K562 (cell line): Measurements from ENCODE around the gene GPRIN3. TPM values are rescaled to one million over a fixed set of nuclear protein-coding genes. Genes with fewer than 3 reads are reported as not detected.

Experiments used
- ATAC-seq: fragments of 200-7000 bp; cut with Tn5 transposase; 3 replicates; pipeline ENCODE4 v1.9.1; 2020; ENCODE audit warnings: moderate library complexity
- BruUV-seq: library from RNA; stranded (reverse); fragments of 400-500 nt; replicated peaks from 2 replicates; lab custom pipeline; 2021; lab: Mats Ljungman, UMichigan
- CTCF ChIA-PET: fragments of 300-600 bp; formaldehyde crosslinking; extraction: SDS; loops from one replicate; lab custom pipeline; 2021; ENCODE audit warnings: low intra/inter-chr PET ratio; lab: Yijun Ruan, JAX
- POLR2A ChIA-PET: fragments of 300-600, 350-650 bp; sonication (Branson Sonifier 250); formaldehyde crosslinking; extraction: SDS; loops from one replicate; lab custom pipeline; 2021; ENCODE audit warnings: antibody characterized with exemption, inconsistent platforms; lab: Yijun Ruan, JAX
- DNase-seq, 4 experiments: peaks; one replicate each; pipeline versions ENCODE4 v3.0.0 to v3.0.0-alpha.2; 2011 to 2018; ENCODE audit warnings: low spot score in 3 of 4, mixed read lengths in 3 of 4; ENCODE audit errors: extremely low read depth in 1 of 4
- FAIRE-seq: peaks from 2 replicates; lab custom pipeline; 2011; peaks lifted over from hg19 to GRCh38; lab: Jason Lieb, UNC
- H2AFZ ChIP-seq: 2 replicates; pipeline ENCODE4 v1.6.0; 2011; ENCODE audit warnings: low read depth, low read length, control low read depth, inconsistent platforms
- H3K27ac ChIP-seq: fragments of 200-600 bp; 3 replicates; pipeline ENCODE4 v1.8.0; 2011; ENCODE audit warnings: low read depth, mild to moderate bottlenecking, control low read depth, inconsistent platforms, low read length, moderate library complexity, mixed read lengths; ENCODE audit errors: extremely low read depth
- H3K27me3 ChIP-seq, 2 experiments: fragments of 300-600 bp in 1 of 2; 2 replicates in 1 of 2; 3 replicates in 1 of 2; pipeline versions ENCODE4 v1.6.0 to v1.8.0; 2011; ENCODE audit warnings: inconsistent platforms in 2 of 2, low read length in 2 of 2, mild to moderate bottlenecking in 1 of 2, mixed read lengths in 1 of 2, moderate library complexity in 1 of 2; ENCODE audit not compliant: control insufficient read depth in 2 of 2, insufficient read depth in 2 of 2
- H3K36me3 ChIP-seq: fragments of 300-600 bp; 3 replicates; pipeline ENCODE4 v1.8.0; 2011; ENCODE audit warnings: mild to moderate bottlenecking, low read length, inconsistent platforms; ENCODE audit not compliant: control insufficient read depth, insufficient read depth
- H3K4me1 ChIP-seq, 2 experiments: fragments of 200-600 bp in 1 of 2; replicated peaks in 1 of 2; 2 replicates in 1 of 2; 3 replicates in 1 of 2; pipeline versions ENCODE4 v1.5.1 to v1.8.0; 2011; ENCODE audit warnings: inconsistent platforms in 2 of 2, low read length in 2 of 2, mild to moderate bottlenecking in 1 of 2, mixed read lengths in 1 of 2, moderate library complexity in 1 of 2; ENCODE audit not compliant: control insufficient read depth in 2 of 2, insufficient read depth in 2 of 2
- H3K4me2 ChIP-seq: 2 replicates; pipeline ENCODE4 v1.6.1; 2011; ENCODE audit warnings: low read length, control low read depth, inconsistent platforms, mixed read lengths; ENCODE audit not compliant: insufficient read depth
- H3K4me3 ChIP-seq: fragments of 200-600 bp; sonication (generic), shearing (Covaris generic); 2 replicates; pipeline ENCODE4 v1.5.1; 2016; ENCODE audit warnings: control low read depth, inconsistent platforms
- H3K79me2 ChIP-seq: fragments of 200-600 bp; 3 replicates; pipeline ENCODE4 v1.8.0; 2011; ENCODE audit warnings: low read length, inconsistent platforms; ENCODE audit not compliant: control insufficient read depth, insufficient read depth
- H3K9ac ChIP-seq, 2 experiments: 2 replicates each; pipeline versions ENCODE4 v1.6.0 to v1.6.1; 2011; ENCODE audit warnings: low read depth in 2 of 2, low read length in 2 of 2, control low read depth in 1 of 2, inconsistent platforms in 1 of 2, mild to moderate bottlenecking in 1 of 2, mixed read lengths in 1 of 2; ENCODE audit not compliant: insufficient read depth in 1 of 2
- H3K9me1 ChIP-seq: one replicate; pipeline ENCODE4 v1.6.0; 2011; ENCODE audit warnings: inconsistent platforms, mild to moderate bottlenecking, low read length, moderate library complexity; ENCODE audit not compliant: control insufficient read depth, insufficient read depth
- H3K9me3 ChIP-seq: replicated peaks from 2 replicates; pipeline ENCODE4 v1.5.1; 2011; ENCODE audit warnings: low read depth, low read length, inconsistent platforms; ENCODE audit not compliant: control insufficient read depth, insufficient read depth
- H4K20me1 ChIP-seq: replicated peaks from 2 replicates; pipeline ENCODE4 v1.6.1; 2011; ENCODE audit warnings: low read length, inconsistent platforms, mixed read lengths; ENCODE audit not compliant: control insufficient read depth, insufficient read depth
- DLX4 ChIP-seq: fragments of 250-450 bp; sonication (Bioruptor Pico); IDR thresholded peaks from 2 replicates; pipeline ENCODE4 v1.6.1; 2021; ENCODE audit warnings: mild to moderate bottlenecking
- NR1H2 ChIP-seq: sonication (generic); formaldehyde crosslinking; IDR thresholded peaks from 2 replicates; pipeline ENCODE4 v1.4.0; 2020; ENCODE audit warnings: mild to moderate bottlenecking, missing genetic modification reagents
- RNF2 ChIP-seq: sonication (generic); IDR thresholded peaks from 2 replicates; pipeline ENCODE4 v1.6.1; 2016
- SRSF1 ChIP-seq: fragments of 200-400 bp; formaldehyde crosslinking; IDR thresholded peaks from 2 replicates; pipeline ENCODE4 v1.6.1; 2017; ENCODE audit warnings: mild to moderate bottlenecking, low read depth, low read length, moderate library complexity
- VEZF1 ChIP-seq: fragments of 200-800 bp; sonication (Bioruptor generic); IDR thresholded peaks from 2 replicates; pipeline ENCODE4 v1.6.1; 2017; ENCODE audit warnings: missing genetic modification characterization, missing compliant biosample characterization
- ZBTB26 ChIP-seq: fragments of 450-650 bp; formaldehyde crosslinking; IDR thresholded peaks from 2 replicates; pipeline ENCODE4 v1.4.0; 2022; ENCODE audit warnings: missing genetic modification characterization
- ZNF146 ChIP-seq: IDR thresholded peaks from one replicate; pipeline ENCODE4 v1.6.1; 2018; ENCODE audit warnings: missing compliant biosample characterization; ENCODE audit not compliant: unreplicated experiment
- ZNF609 ChIP-seq: sonication (generic); formaldehyde crosslinking; IDR thresholded peaks from 2 replicates; pipeline ENCODE4 v1.8.1; 2023; ENCODE audit warnings: missing genetic modification reagents, mild to moderate bottlenecking, borderline replicate concordance
- ZNF75A ChIP-seq: fragments of 450-650 bp; formaldehyde crosslinking; IDR thresholded peaks from 2 replicates; pipeline ENCODE4 v1.4.0; 2020; ENCODE audit warnings: mild to moderate bottlenecking
- in situ Hi-C: fragments of 300-500 bp; cut with MboI; formaldehyde crosslinking; loops from 4 replicates; pipeline ENCODE4 v1.15.0; 2018; ENCODE audit warnings: inconsistent platforms, mixed read lengths
- intact Hi-C: fragments of 100-400 bp; cut with micrococcal nuclease; formaldehyde crosslinking; loops from 2 replicates; pipeline ENCODE4 v1.14.2; 2022
- polyA plus RNA-seq, 8 experiments: library from polyadenylated mRNA; depleted of rRNA in 4 of 8; stranded (reverse) in 5 of 8; unstranded in 3 of 8; fragments of >200 nt; fragmentation: Nextera tagmentation in 2 of 8; fragmentation: Illumina TruSeq in 1 of 8; extraction: Ambion mirVana in 2 of 8; extraction: Trizol in 1 of 8; gene quantifications; 2 replicates each; pipeline versions ENCODE4 v1.2.1 to v1.2.3, GENCODE V29; 2011 to 2014; ENCODE audit warnings: inconsistent platforms in 1 of 8, missing spikeins in 1 of 8
- total RNA-seq, 7 experiments: library from RNA; depleted of rRNA in 6 of 7; stranded (reverse); fragments of >200 nt in 6 of 7; fragmentation: Illumina TruSeq in 2 of 7; extraction: Trizol in 2 of 7; gene quantifications; 2 replicates each; pipeline versions ENCODE4 v1.2.1 to v1.2.3, GENCODE V29; 2011 to 2021; ENCODE audit warnings: low replicate concordance in 1 of 7
- TF ChIP-seq, protein P1 (sequence below): fragments of 450-650 bp; IDR thresholded peaks from 2 replicates; pipeline ENCODE4 v1.7.1; 2018; ENCODE audit warnings: mild to moderate bottlenecking, low read depth; ENCODE audit not compliant: partially characterized antibody

GPRIN3 gene
- total and polyA plus RNA-seq, 9 of the 15 experiments (the other 6 are each of a cell fraction or from before 2014, with no cell fraction given): 0.02 TPM; not detected in 8

- no peak for TF ChIP-seq ZNF146 (CRISPR knock-in tag)
- TF ChIP-seq NR1H2 (CRISPR knock-in tag): no peak
- no peak for TF ChIP-seq RNF2
Observed at GRCh38 chr4:89253311-89253710, 54.3 kb downstream of the GPRIN3 start (continued).

DNA sequence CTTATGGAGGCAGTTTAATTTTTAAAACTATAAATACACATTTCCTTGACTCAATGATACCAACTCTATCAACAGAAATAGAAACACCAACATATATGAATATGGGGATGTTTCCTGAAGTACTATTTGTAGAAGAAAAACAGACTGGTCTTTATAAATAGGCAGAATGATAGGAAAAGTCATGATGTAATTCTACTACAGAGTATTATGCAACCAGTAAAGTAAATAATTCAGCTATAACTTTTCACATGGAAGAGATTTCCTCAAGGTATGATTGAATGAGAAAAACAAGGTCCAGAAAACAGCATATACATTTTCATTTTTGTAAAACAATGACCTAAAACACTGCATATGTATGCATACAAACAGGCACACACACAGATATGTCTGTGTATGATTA is 56.2 kb downstream of the GPRIN3 start:
- BruUV-seq: no TSS peak
- Histone ChIP-seq H3K27me3 (peaks cover 0 to 12% of the 10 kb centered on the region in 2 experiments; a peak in 1 of 5 replicates), H3K27ac (no peak overlapping the region), H3K4me1 (no peaks in the 10 kb centered on the region), H2AFZ (no peak overlapping the region), H3K9ac (no peak overlapping the region), H4K20me1 (no peaks in the 10 kb centered on the region), H3K36me3 (no peaks in the 10 kb centered on the region), H3K9me3 (no peaks in the 10 kb centered on the region), H3K9me1 (no peaks in the 10 kb centered on the region), H3K4me2 (no peak overlapping the region), H3K79me2 (no peaks in the 10 kb centered on the region), H3K4me3 (no peak overlapping the region)
- CTCF ChIA-PET: no interaction called here
- DNase-seq (no peak), FAIRE-seq (no peak), ATAC-seq (no peak)
- intact Hi-C loops: no loop called here
- in situ Hi-C loops: no loop called here
- POLR2A ChIA-PET: interaction anchor here (0.6 kb wide), 1 partner anchor 252 kb away, joined by 3 read pairs; no protein-coding TSS in a partner anchor
- TF ChIP-seq ZNF75A (CRISPR knock-in tag): no peak
- no peak for TF ChIP-seq ZBTB26 (CRISPR knock-in tag)
- TF ChIP-seq, protein P1, sequence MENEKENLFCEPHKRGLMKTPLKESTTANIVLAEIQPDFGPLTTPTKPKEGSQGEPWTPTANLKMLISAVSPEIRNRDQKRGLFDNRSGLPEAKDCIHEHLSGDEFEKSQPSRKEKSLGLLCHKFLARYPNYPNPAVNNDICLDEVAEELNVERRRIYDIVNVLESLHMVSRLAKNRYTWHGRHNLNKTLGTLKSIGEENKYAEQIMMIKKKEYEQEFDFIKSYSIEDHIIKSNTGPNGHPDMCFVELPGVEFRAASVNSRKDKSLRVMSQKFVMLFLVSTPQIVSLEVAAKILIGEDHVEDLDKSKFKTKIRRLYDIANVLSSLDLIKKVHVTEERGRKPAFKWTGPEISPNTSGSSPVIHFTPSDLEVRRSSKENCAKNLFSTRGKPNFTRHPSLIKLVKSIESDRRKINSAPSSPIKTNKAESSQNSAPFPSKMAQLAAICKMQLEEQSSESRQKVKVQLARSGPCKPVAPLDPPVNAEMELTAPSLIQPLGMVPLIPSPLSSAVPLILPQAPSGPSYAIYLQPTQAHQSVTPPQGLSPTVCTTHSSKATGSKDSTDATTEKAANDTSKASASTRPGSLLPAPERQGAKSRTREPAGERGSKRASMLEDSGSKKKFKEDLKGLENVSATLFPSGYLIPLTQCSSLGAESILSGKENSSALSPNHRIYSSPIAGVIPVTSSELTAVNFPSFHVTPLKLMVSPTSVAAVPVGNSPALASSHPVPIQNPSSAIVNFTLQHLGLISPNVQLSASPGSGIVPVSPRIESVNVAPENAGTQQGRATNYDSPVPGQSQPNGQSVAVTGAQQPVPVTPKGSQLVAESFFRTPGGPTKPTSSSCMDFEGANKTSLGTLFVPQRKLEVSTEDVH: no peak
- TF ChIP-seq DLX4 (CRISPR knock-in tag): no peak
- TF ChIP-seq ZNF609: no peak
- no peak for TF ChIP-seq VEZF1 (CRISPR knock-in tag)
- TF ChIP-seq SRSF1: no peak
